ENCODE data around the gene F2RL3. TPM values are rescaled to one million over a fixed set of nuclear protein-coding genes. Genes with fewer than 3 reads are reported as not detected.

F2RL3 gene
- total and polyA plus RNA-seq, 2 of the 8 experiments (the other 6 are each of a cell fraction or from before 2014, with no cell fraction given) = not detected

GRCh38 chr19:16897029-16897855 lies 8.4 kb downstream of the F2RL3 start (continued):
- TF ChIP-seq YY1 (IDR thresholded peaks at IDR 0.05; ENCODE audit: low read depth, low read length) (no peak), TBP (IDR thresholded peaks at IDR 0.05; ENCODE audit: low read depth, low read length) (no peak), E2F6 (IDR thresholded peaks at IDR 0.05) (peak; percentile 51; the same call in 1 of the 2 replicates), EZH2 (IDR thresholded peaks at IDR 0.05; ENCODE audit: low read depth, low read length, severe bottlenecking) (no peak), EP300 (IDR thresholded peaks at IDR 0.05; ENCODE audit: borderline replicate concordance in 1 of 2, low read depth in 2 of 2, low read length in 2 of 2) (no peak), SIN3A (conservative IDR thresholded peaks at IDR 0.05 in 1 of 2, IDR thresholded peaks at IDR 0.05 in 1 of 2; ENCODE audit: low read depth in 1 of 2, low read length in 2 of 2) (peak in 1 of 2 experiments; percentile 58; a peak in 2 of 4 replicates), CTBP2 (IDR thresholded peaks at IDR 0.05; ENCODE audit: borderline replicate concordance, insufficient read depth, insufficient read length, low read length) (no peak), CREB1 (IDR thresholded peaks at IDR 0.05) (peak; percentile 68; the same call in 1 of the 2 replicates)

Data from H1 (cell line).